Neuron (in vitro differentiated cells): ENCODE results near the gene PROC.
A peak's percentile ranks its signal among the peaks of the same experiment; 100 is the strongest.

Experiments used
- H2AFZ ChIP-seq: one replicate; pipeline ENCODE4 v1.6.1; 2013; ENCODE audit warnings: low read depth, mild to moderate bottlenecking, inconsistent platforms, low read length, moderate library complexity
- H3K27me3 ChIP-seq: one replicate; pipeline ENCODE4 v1.6.1; 2013; ENCODE audit warnings: low read length; ENCODE audit not compliant: insufficient read depth
- H3K36me3 ChIP-seq: one replicate; pipeline ENCODE4 v1.6.1; 2013; ENCODE audit warnings: low read length; ENCODE audit not compliant: insufficient read depth
- H3K4me1 ChIP-seq: one replicate; pipeline ENCODE4 v1.6.1; 2013; ENCODE audit warnings: low read length; ENCODE audit not compliant: insufficient read depth
- H3K4me3 ChIP-seq: 2 replicates; pipeline ENCODE4 v1.5.1; 2013; ENCODE audit warnings: mild to moderate bottlenecking, low read length, moderate library complexity
- H3K9me3 ChIP-seq: one replicate; pipeline ENCODE4 v1.6.1; 2013; ENCODE audit warnings: low read length

PROC gene

GRCh38 chr2:127454595-127455565 is 36.7 kb downstream of the PROC start:
- H3K9me3 ChIP-seq, result no peaks in the 10 kb centered on the region
- H3K27me3 ChIP-seq, result no peaks in the 10 kb centered on the region
- no peak overlapping the region for H3K4me3 ChIP-seq
- H3K4me1 ChIP-seq, result peaks cover 13% of the 10 kb centered on the region
- H3K36me3 ChIP-seq, result no peaks in the 10 kb centered on the region
- H2AFZ ChIP-seq, result no peak overlapping the region

GRCh38 chr2:127455566-127456493 is 37.6 kb downstream of the PROC start:
- Histone ChIP-seq H3K9me3 (no peaks in the 10 kb centered on the region), H3K36me3 (no peaks in the 10 kb centered on the region), H2AFZ (no peak overlapping the region), H3K4me1 (peaks cover 13% of the 10 kb centered on the region), H3K27me3 (no peaks in the 10 kb centered on the region), H3K4me3 (no peak overlapping the region)

- H3K4me1 ChIP-seq, result peaks cover 13% of the 10 kb centered on the region
- no peaks in the 10 kb centered on the region for H3K9me3 ChIP-seq
- no peaks in the 10 kb centered on the region for H3K36me3 ChIP-seq
- H3K27me3 ChIP-seq, result no peaks in the 10 kb centered on the region
- H2AFZ ChIP-seq, result no peak overlapping the region
- no peak overlapping the region for H3K4me3 ChIP-seq
Observed at GRCh38 chr2:127456960-127457359, 38.7 kb downstream of the PROC start.

GRCh38 chr2:127462461-127462860 is 44.2 kb downstream of the PROC start:
- Histone ChIP-seq H3K4me3 (no peak overlapping the region), H3K36me3 (no peaks in the 10 kb centered on the region), H3K27me3 (no peaks in the 10 kb centered on the region), H2AFZ (no peak overlapping the region), H3K4me1 (no peaks in the 10 kb centered on the region), H3K9me3 (peaks cover 2% of the 10 kb centered on the region)

DNA sequence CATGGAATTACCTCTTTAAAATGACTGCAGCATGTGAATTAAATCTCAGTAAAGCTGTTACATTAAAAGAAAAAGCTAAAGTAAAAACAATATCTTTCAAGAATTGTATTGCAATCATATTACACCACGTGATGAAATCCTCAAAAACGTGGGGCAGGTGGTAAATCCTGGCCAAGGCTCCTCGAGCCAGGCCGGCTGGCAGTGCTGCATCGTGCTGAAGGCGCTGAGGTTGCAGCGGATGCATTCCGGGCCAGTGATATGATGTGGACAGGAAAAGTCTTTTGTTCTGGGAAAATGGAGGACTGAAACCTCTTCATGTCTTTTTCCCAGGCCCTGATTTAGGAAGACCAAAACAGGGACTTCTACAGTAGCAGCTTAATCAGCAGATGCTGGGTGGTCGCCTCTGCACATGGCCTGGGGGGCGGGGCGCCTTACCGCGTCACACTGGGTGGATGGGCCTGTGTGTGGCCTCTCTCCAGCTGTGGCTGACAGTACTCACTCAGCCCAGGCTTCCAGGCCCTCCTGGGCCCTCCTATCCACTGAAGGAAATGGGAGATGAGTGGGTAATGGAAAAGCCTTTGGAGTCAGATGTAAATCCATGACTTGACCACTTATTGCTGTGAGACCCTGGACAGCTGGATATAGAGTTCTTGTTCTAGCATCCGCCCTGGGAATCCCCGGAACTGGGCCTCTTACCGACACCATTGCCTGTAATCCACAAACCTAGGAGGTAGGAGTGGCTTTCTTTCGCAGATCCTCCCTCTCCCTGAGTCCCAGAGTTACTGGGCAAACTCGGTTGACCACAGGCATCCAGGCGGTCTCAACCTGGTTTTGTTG is 45.1 kb downstream of the PROC start:
- H3K27me3 ChIP-seq, result no peaks in the 10 kb centered on the region
- H3K36me3 ChIP-seq, result no peaks in the 10 kb centered on the region
- H3K4me1 ChIP-seq, result no peaks in the 10 kb centered on the region
- peak overlapping the region; percentile 13 for H2AFZ ChIP-seq
- H3K9me3 ChIP-seq, result peaks cover 2% of the 10 kb centered on the region
- no peak overlapping the region for H3K4me3 ChIP-seq

- Histone ChIP-seq H3K9me3 (peaks cover 2% of the 10 kb centered on the region), H2AFZ (no peak overlapping the region), H3K4me3 (no peak overlapping the region), H3K4me1 (no peaks in the 10 kb centered on the region), H3K36me3 (no peaks in the 10 kb centered on the region), H3K27me3 (no peaks in the 10 kb centered on the region)
Observed at GRCh38 chr2:127464470-127465257, 46.4 kb downstream of the PROC start.

- Histone ChIP-seq H3K36me3 (no peaks in the 10 kb centered on the region), H3K4me1 (no peaks in the 10 kb centered on the region), H3K9me3 (peaks cover 2% of the 10 kb centered on the region), H3K4me3 (no peak overlapping the region), H2AFZ (no peak overlapping the region), H3K27me3 (no peaks in the 10 kb centered on the region)
Observed at GRCh38 chr2:127465258-127465657, 47.0 kb downstream of the PROC start.

DNA sequence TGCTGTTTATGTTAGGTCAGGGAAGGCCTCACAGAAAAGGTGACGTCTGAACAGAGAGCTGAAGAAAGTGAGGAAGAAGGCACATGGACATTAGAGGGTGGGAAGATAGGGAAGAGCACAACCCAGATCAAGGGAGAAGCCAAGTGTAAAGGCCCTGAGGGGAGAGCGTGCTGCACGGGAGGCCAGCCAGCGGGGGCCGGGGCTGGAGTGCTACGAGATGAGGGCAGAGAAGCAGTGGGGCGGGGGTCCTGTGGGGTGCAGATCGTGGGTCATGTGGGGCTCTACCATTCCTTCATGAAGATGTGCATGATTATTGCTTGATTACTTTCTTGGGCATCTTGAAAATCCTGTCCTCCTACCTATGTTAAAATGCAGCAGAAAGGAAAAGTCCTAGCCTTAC is 50.8 kb downstream of the PROC start:
- H3K4me3 ChIP-seq, result no peak overlapping the region
- no peaks in the 10 kb centered on the region for H3K27me3 ChIP-seq
- H3K9me3 ChIP-seq, result peaks cover 2% of the 10 kb centered on the region
- no peaks in the 10 kb centered on the region for H3K36me3 ChIP-seq
- H3K4me1 ChIP-seq, result no peaks in the 10 kb centered on the region
- H2AFZ ChIP-seq, result no peak overlapping the region

DNA sequence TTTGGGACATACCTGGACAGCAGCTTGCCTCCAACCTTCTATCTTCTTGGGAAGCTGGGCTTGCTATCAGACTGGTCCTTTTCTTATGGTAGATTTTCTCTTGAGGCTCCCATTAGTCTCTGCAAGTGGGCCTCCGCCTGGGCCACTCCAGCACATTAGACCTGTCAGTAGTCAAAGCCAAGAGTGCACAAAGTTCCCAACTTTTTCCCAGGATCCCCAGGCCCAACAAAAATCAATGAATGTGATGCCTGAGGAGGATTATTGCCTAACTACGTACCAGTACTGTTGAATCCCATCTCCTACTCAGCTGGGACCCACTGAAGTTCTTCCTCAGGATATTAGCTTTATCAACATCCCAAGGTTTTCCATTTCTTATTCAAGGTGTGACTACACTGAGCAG is 51.7 kb downstream of the PROC start:
- Histone ChIP-seq H2AFZ (no peak overlapping the region), H3K36me3 (no peaks in the 10 kb centered on the region), H3K27me3 (no peaks in the 10 kb centered on the region), H3K9me3 (peaks cover 2% of the 10 kb centered on the region), H3K4me3 (no peak overlapping the region), H3K4me1 (no peaks in the 10 kb centered on the region)

GRCh38 chr2:127471286-127471988 is 53.2 kb downstream of the PROC start:
- Histone ChIP-seq H3K27me3 (no peaks in the 10 kb centered on the region), H3K4me3 (no peak overlapping the region), H3K9me3 (peaks cover 2% of the 10 kb centered on the region), H3K36me3 (no peaks in the 10 kb centered on the region), H3K4me1 (no peaks in the 10 kb centered on the region), H2AFZ (no peak overlapping the region)

DNA sequence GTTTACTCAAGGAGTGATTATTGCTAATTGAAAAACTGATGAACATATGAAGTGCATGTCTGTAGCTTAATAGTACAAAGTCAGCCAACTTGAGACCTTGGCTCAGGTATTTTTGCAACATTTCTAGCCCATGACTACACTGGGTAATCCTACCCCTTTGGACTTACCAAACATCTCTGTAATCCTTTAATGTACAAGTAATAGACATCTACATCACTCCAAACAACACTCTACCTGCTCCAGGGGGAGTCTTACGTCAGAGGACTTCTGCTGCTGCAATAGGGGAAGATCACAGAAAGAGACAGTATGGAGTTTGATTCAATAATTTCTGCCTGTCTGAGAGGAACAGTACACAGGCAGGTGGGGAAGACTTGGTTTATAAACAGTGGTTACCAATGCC is 54.0 kb downstream of the PROC start:
- Histone ChIP-seq H3K9me3 (peaks cover 3% of the 10 kb centered on the region), H3K4me3 (no peak overlapping the region), H2AFZ (no peak overlapping the region), H3K27me3 (no peaks in the 10 kb centered on the region), H3K4me1 (no peaks in the 10 kb centered on the region), H3K36me3 (no peaks in the 10 kb centered on the region)
